Measurements from ENCODE around the gene B4GAT1. TPM values are rescaled to one million over a fixed set of nuclear protein-coding genes. Genes with fewer than 3 reads are reported as not detected.

Gene B4GAT1
- polyA plus RNA-seq, 2 of the 4 experiments (the other 2 are of a cell fraction) = 11.0 to 18.0 TPM

DNA sequence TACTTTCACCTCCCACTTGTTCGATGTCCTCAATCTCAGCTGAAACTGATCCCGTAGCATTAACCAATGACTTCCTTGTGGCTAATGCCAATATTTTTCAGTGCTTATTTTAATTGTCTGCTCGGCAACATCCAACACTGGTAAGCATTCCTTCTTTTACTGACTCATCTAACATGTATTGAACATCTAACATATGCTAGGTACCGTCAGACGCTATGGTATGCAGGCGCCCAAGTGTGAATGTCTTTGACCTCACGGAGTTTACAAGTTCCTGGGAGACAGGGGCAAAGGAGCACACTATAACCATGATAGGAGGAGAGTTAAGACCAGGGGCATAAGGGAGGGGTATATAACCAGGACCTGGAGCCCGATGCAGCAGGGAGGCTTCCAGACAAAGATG is 4.3 kb downstream of the B4GAT1 start:
- FAIRE-seq = no peak
- TF ChIP-seq TFCP2L1 (CRISPR knock-in tag; IDR thresholded peaks at IDR 0.05) = no peak
- no peak for TF ChIP-seq SMC3 (IDR thresholded peaks at IDR 0.05)
- TF ChIP-seq, protein P1, sequence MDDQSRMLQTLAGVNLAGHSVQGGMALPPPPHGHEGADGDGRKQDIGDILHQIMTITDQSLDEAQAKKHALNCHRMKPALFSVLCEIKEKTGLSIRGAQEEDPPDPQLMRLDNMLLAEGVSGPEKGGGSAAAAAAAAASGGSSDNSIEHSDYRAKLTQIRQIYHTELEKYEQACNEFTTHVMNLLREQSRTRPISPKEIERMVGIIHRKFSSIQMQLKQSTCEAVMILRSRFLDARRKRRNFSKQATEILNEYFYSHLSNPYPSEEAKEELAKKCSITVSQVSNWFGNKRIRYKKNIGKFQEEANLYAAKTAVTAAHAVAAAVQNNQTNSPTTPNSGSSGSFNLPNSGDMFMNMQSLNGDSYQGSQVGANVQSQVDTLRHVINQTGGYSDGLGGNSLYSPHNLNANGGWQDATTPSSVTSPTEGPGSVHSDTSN (IDR thresholded peaks at IDR 0.05) = no peak
- no peak for TF ChIP-seq FOSB (CRISPR knock-in tag; IDR thresholded peaks at IDR 0.05)
- no peak for TF ChIP-seq MAFK (IDR thresholded peaks at IDR 0.05; ENCODE audit: partially characterized antibody)
- no peak for TF ChIP-seq RARB (CRISPR knock-in tag; IDR thresholded peaks at IDR 0.05)
- no peak for TF ChIP-seq NPAS2 (CRISPR knock-in tag; IDR thresholded peaks at IDR 0.05; ENCODE audit: borderline replicate concordance)
- TF ChIP-seq ZNF302 (CRISPR knock-in tag; IDR thresholded peaks at IDR 0.05) = no peak
- TF ChIP-seq, protein P2, sequence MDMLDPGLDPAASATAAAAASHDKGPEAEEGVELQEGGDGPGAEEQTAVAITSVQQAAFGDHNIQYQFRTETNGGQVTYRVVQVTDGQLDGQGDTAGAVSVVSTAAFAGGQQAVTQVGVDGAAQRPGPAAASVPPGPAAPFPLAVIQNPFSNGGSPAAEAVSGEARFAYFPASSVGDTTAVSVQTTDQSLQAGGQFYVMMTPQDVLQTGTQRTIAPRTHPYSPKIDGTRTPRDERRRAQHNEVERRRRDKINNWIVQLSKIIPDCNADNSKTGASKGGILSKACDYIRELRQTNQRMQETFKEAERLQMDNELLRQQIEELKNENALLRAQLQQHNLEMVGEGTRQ (IDR thresholded peaks at IDR 0.05) = no peak
- no peak for TF ChIP-seq CHD2 (IDR thresholded peaks at IDR 0.05; ENCODE audit: low read length, partially characterized antibody)
- TF ChIP-seq HOXB13 (CRISPR knock-in tag; IDR thresholded peaks at IDR 0.05; ENCODE audit: low read depth) = no peak
- no peak for TF ChIP-seq MYC (IDR thresholded peaks at IDR 0.05; ENCODE audit: borderline replicate concordance, low read length)
- no peak for TF ChIP-seq MAZ (IDR thresholded peaks at IDR 0.05; ENCODE audit: borderline replicate concordance, low read depth, low read length)
- TF ChIP-seq, protein P3, sequence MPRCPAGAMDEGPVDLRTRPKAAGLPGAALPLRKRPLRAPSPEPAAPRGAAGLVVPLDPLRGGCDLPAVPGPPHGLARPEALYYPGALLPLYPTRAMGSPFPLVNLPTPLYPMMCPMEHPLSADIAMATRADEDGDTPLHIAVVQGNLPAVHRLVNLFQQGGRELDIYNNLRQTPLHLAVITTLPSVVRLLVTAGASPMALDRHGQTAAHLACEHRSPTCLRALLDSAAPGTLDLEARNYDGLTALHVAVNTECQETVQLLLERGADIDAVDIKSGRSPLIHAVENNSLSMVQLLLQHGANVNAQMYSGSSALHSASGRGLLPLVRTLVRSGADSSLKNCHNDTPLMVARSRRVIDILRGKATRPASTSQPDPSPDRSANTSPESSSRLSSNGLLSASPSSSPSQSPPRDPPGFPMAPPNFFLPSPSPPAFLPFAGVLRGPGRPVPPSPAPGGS (IDR thresholded peaks at IDR 0.05) = no peak
- 90% methylated on average over 8 of the region's 8 CpGs for whole genome bisulfite sequencing (ENCODE audit: missing lambda C conversion rate)
- no peaks in the 10 kb centered on the region for H3K9me3 ChIP-seq
- H3K4me2 ChIP-seq = peak overlapping the region; percentile 93; the same call in 2 of the 3 replicates
- ChIA-PET POLR2A (no interaction called here), CTCF (interaction anchor here (1.0 to 7.9 kb wide), 7 partner anchors 14 to 46 kb away, joined by 3 to 57 read pairs (median 5); no protein-coding TSS in a partner anchor)
- ATAC-seq = no peak
- DNase-seq (ENCODE audit: low read depth in 1 of 2, low spot score in 1 of 2) = no peak
- no peak overlapping the region for H3K4me3 ChIP-seq
- H3K27ac ChIP-seq = no peak overlapping the region
- H3K4me1 ChIP-seq = peaks cover 29% of the 10 kb centered on the region

GRCh38 chr11:66341502-66342126 is 5.8 kb downstream of the B4GAT1 start:
- H3K4me3 ChIP-seq = no peak overlapping the region
- ChIA-PET CTCF (interaction anchor here (1.3 to 7.9 kb wide), 6 partner anchors 10 to 48 kb away, joined by 3 to 57 read pairs (median 4); no protein-coding TSS in a partner anchor), POLR2A (no interaction called here)
- ATAC-seq (no peak), DNase-seq (ENCODE audit: low read depth in 1 of 2, low spot score in 1 of 2) (no peak), FAIRE-seq (no peak)
- peaks cover 41% of the 10 kb centered on the region for H3K4me1 ChIP-seq
- H3K27ac ChIP-seq = no peak overlapping the region
- no peaks in the 10 kb centered on the region for H3K9me3 ChIP-seq
- 96% methylated on average over 19 of the region's 21 CpGs for WGBS (ENCODE audit: missing lambda C conversion rate)
- no peak overlapping the region for H3K4me2 ChIP-seq
- no peak for TF ChIP-seq RAD21 (conservative IDR thresholded peaks at IDR 0.05 in 1 of 2, IDR thresholded peaks at IDR 0.05 in 1 of 2)
- no peak for TF ChIP-seq BHLHE40 (IDR thresholded peaks at IDR 0.05; ENCODE audit: low read depth, low read length)
- TF ChIP-seq CTCF (IDR thresholded peaks at IDR 0.05) = no peak
- no peak for TF ChIP-seq PHF8 (IDR thresholded peaks at IDR 0.05; ENCODE audit: borderline replicate concordance, low read depth)
- no peak for TF ChIP-seq E2F6 (IDR thresholded peaks at IDR 0.05; ENCODE audit: borderline replicate concordance, low read depth)
- TF ChIP-seq, protein P4, sequence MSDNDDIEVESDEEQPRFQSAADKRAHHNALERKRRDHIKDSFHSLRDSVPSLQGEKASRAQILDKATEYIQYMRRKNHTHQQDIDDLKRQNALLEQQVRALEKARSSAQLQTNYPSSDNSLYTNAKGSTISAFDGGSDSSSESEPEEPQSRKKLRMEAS (IDR thresholded peaks at IDR 0.05) = no peak
- no peak for TF ChIP-seq FOSL2 (IDR thresholded peaks at IDR 0.05)
- TF ChIP-seq FOSL2 (CRISPR knock-in tag; IDR thresholded peaks at IDR 0.05) = no peak
- no peak for TF ChIP-seq TP53 (CRISPR knock-in tag; IDR thresholded peaks at IDR 0.05)
- no peak for TF ChIP-seq HMGXB4 (CRISPR knock-in tag; IDR thresholded peaks at IDR 0.05; ENCODE audit: borderline replicate concordance)
- TF ChIP-seq JUNB (IDR thresholded peaks at IDR 0.05) = no peak
- no peak for TF ChIP-seq CHD2 (IDR thresholded peaks at IDR 0.05; ENCODE audit: low read length, partially characterized antibody)
- TF ChIP-seq ESRRA (IDR thresholded peaks at IDR 0.05; ENCODE audit: borderline replicate concordance, low read length) = no peak
- TF ChIP-seq KDM5A (IDR thresholded peaks at IDR 0.05) = no peak
- TF ChIP-seq RARB (CRISPR knock-in tag; IDR thresholded peaks at IDR 0.05) = no peak
- TF ChIP-seq TFCP2L1 (CRISPR knock-in tag; IDR thresholded peaks at IDR 0.05) = no peak
- TF ChIP-seq EHF (CRISPR knock-in tag; IDR thresholded peaks at IDR 0.05) = no peak
- TF ChIP-seq SREBF2 (IDR thresholded peaks at IDR 0.05) = no peak
- no peak for TF ChIP-seq HEYL (CRISPR knock-in tag; IDR thresholded peaks at IDR 0.05)
- no peak for TF ChIP-seq EHMT2 (IDR thresholded peaks at IDR 0.05; ENCODE audit: low read depth)
